GM12865 (cell line): Measurements from ENCODE around the gene DOHH.
A peak's percentile ranks its signal among the peaks of the same experiment; 100 is the strongest.
"Not testable (repeated sequence)": the region's sequence is repeated elsewhere in the genome, so short reads cannot be mapped to it uniquely, and the experiment has no call there.

Experiments used
- DNase-seq: peaks from one replicate; pipeline ENCODE4 v3.0.0; 2010; ENCODE audit warnings: low read depth
- H3K4me3 ChIP-seq: 2 replicates; pipeline ENCODE4 v1.5.1; 2011; ENCODE audit warnings: mild to moderate bottlenecking, low read depth, low read length, control low read depth
- TF ChIP-seq, protein P1 (sequence below): IDR thresholded peaks from 2 replicates; pipeline ENCODE4 v1.5.1; 2011; ENCODE audit warnings: low read length, control low read depth, low read depth, inconsistent platforms; ENCODE audit not compliant: insufficient read depth; ENCODE audit errors: missing control alignments

Gene DOHH

DNA sequence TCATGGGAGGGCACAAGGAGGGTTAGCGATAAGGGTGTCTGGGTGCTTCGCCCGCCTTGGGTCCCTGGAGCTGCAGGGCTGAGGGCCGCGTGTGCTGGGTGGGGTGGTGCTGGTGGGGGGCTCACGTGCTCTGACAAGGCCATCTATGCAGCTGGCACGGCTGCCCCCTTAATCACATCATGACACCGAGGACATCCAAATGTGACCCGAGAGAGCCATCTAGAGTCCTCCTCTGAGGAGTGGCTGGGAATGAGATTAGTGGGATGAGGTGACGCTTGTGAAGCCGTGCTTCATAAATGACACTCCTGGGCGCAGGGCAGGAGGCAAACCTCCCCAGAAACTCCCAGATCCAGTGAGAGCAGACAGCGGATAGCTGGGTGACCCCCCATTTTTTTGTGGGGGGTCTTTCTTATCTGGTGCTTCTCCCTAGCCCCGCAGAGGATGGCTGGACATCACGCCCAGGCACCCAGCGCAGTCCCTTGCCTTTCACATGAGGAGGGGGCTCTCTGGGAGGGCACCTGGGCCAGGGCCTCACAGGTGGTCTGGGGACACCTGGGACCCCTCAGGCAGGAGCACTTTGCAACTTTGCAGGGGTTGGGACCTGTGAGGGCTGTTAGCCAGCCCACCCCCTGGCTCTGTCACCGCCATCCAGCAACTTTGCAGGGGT is 12.2 kb upstream of the DOHH start:
- no peak overlapping the region for H3K4me3 ChIP-seq
- TF ChIP-seq, protein P1, sequence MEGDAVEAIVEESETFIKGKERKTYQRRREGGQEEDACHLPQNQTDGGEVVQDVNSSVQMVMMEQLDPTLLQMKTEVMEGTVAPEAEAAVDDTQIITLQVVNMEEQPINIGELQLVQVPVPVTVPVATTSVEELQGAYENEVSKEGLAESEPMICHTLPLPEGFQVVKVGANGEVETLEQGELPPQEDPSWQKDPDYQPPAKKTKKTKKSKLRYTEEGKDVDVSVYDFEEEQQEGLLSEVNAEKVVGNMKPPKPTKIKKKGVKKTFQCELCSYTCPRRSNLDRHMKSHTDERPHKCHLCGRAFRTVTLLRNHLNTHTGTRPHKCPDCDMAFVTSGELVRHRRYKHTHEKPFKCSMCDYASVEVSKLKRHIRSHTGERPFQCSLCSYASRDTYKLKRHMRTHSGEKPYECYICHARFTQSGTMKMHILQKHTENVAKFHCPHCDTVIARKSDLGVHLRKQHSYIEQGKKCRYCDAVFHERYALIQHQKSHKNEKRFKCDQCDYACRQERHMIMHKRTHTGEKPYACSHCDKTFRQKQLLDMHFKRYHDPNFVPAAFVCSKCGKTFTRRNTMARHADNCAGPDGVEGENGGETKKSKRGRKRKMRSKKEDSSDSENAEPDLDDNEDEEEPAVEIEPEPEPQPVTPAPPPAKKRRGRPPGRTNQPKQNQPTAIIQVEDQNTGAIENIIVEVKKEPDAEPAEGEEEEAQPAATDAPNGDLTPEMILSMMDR = no peak
- no peak for DNase-seq

DNA sequence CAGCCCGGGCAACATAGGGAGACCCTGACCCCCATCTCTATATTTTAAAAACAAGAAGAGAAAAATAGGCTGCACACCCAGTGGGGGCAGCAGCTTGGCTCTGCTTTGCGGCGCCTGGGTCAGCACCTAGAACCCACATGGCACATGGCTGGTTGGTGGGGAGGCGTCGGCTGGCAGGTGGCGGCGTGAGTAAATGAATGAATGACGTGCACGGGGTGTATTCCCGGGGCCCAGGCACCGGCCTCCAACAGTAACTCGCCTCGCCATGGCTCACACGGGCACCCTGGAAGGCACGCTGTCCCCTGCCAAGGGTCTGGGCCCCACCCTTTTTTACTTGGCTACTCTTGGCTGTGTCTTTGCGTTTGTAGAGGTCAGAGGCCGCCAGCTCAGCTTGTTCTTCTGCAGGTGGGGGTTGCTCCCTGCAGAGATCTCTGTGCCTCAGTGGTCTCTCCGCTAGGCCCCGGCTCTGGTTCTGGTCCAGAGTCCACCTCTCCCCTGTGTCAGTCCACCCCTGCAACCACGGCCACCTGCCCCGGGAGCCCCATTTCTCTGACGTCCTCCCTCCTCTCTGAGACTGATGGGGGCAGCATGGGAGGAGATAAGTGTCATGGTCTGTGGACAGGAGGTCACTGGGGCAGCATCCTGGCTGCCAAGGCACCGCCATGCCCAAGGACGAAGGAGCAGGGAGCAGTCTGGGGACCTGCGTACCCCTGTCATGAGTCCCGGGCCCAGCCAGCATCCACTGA is 11.2 kb upstream of the DOHH start:
- DNase-seq = no peak
- TF ChIP-seq, protein P1 = no peak
- no peak overlapping the region for H3K4me3 ChIP-seq

DNA sequence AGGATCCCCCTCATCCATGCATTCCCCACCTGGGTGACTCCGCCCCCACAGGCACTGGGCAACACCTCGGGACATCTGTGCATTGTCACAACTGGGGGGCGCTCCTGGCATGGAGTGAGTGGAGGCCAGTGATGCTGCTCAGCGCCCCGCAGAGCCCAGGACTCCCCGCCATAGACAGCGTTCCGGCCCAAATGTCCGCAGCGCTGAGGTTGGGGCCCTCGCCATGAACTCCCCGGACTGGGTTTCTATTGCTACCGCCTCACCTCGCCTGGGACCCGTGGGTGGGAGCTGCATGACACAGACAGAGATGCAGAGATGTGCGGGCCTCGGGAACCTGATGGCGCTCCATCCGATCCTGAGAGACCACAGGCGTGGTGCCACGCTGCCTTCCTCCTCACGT is 10.3 kb upstream of the DOHH start:
- H3K4me3 ChIP-seq = no peak overlapping the region
- TF ChIP-seq, protein P1 = no peak
- DNase-seq = no peak

DNA sequence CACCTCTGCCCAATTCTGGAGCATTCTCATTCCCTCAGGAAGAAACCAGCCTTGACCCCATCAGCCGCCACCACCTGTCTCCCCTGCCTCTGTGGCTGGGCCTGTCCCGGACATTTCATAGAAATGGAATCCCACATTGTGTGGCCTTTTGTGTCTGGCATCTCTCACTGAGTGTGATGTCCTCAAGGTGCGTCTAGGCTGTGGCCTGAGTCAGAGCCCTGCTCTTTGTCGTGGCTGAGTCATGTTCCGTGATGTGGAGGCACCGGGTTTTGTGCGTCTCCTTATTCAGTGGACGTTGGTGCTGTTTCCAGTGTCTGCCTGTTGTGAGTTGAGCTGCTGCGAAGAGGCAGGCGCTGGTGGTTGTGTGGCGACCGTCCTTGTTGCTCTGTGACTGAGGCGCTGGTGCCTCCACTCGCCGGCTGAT is 9.1 kb upstream of the DOHH start:
- H3K4me3 ChIP-seq = no peak overlapping the region
- no peak for DNase-seq
- TF ChIP-seq, protein P1 = no peak

DNA sequence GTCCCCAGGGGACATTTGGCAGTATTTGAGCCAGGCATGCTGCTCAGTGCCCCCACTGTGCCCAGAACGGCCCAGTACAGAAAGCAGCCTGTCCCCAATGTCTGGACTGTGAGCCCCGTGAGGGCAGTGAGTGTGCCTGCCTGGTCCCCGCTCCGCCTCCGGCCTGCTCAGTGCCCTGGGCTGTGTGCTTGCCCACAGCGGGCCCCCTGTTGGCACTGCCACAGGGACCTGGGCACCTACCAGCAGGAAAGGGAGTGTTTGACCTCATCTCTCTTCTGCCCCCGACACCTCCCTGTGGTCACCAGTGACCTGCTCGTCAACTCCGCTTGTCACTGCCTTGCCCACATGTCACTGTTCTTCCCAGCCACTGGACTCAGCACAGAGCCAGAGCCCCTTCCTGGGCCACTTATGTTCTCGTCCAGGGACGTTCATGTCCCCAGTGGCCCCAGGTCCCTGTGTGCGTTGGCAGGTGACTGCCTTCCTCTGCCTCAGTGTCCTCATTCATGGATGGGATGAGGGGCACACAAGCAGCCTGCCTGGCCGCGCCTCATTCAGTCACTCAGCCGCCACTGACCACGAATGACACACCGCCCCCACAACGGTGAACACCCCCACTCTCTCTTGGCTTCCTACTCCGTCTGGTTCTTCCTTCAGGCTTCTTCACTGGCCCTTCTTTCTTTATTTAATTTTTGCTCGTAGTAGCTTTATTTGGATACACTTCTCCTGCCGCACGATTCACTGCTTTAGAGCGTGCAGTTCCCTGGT is 8.5 kb upstream of the DOHH start:
- TF ChIP-seq, protein P1 = no peak
- DNase-seq = no peak
- no peak overlapping the region for H3K4me3 ChIP-seq

DNA sequence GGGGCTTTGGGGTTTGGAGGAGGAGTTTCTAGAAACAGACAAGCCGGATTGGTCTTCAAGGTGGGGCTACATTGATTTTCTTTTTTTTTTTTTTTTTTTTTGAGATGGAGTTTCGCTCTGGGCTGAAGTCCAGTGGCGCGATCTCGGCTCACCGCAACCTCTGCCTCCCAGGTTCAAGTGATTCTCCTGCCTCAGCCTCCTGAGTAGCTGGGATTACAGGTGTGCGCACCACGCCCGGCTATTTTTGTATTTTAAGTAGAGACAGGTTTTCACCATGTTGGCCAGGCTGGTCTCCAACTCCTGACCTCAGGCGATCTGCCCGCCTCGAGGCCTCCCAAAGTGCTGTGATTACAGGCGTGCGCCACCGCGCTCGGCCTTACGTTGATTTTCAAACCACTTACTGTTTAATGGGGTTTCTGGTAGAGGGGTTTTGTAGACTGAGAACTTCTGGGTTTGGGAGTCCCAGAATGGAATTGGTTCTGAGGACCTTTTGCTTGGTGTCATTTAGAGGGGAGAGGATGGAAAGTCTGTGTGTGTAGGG is 7.7 kb upstream of the DOHH start:
- H3K4me3 ChIP-seq, DNase-seq: not testable (repeated sequence)

DNA sequence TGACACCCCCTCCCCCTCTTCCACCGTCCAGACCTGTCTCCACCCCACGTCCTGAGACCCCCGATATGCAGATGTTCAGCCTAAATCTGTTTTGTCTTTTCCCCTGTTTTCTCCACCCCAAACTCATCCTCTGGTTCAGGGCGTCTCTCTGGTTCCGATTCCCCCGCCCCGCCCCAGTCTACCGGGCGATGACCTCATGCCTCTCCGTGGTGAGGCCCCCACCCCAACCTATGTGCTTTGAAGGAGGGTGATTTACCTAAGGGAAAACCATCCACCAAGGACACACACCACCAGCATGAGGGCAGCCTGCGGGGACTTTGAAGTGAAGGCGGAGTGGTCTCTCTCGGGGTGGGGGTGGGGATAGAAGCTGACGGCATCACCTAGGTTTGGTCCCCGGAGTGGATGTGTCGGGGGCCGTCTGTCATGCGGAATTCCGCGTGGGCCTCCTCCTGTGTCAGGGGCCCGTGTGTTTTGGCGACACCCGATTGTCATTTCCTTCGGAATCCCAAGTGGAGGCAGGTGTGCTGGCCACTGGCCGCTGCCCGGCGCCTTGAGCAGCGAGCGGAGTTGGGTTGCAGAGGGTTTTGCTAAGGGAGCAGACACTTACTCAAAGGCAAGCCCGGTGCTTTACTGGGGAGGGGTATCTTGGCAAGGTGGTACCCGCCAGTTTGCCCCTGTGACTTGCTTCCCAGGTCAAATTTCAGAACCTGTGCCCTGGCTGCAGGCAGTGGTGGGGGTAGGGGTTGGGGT is 7.1 kb upstream of the DOHH start:
- DNase-seq = no peak
- TF ChIP-seq, protein P1 = no peak
- peak overlapping the region; percentile 84 for H3K4me3 ChIP-seq
